ENCODE results near the gene EFCAB6. TPM values are rescaled to one million over a fixed set of nuclear protein-coding genes. Genes with fewer than 3 reads are reported as not detected.
A peak's percentile ranks its signal among the peaks of the same experiment; 100 is the strongest.

Gene EFCAB6
- polyA plus RNA-seq, 1 donor from 2014 or later, result not detected

DNA sequence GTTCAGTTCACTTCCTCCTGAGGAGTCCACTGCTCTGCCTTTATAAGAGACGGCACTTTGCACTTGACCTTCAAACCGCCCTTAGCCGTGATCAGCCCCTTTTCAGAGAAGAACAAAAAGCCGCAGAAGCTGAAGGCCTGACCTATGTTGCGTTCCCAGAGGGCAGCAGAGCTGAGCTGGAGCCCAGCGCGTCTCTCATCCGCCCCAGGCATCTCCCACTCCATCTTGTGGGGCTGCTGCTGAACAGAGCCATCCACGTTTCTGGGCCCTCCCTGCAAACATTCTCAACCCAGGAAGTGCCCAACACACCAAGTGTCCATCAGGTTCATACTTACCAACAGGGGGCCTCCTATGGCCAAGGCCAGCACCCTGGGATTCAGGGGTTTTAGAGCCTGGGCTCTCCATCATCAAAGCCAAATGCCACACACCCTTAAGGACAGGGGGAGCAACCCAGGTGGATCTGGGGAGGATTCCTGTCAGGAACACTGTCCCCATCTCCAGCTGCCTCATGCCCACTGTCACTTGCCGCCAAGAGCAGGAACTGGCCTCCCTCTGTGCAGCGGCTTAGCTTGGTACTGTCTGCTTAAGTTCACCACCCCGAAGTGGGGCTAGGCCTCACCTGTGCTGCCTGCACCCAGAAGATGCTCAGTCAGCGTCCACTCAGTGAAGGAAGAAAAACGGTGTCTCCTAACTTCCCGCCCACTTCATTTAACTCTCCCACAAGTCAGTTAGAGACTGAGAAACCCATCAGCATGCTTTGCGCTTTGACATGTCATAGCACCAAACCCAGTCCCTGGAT is 16.0 kb upstream of the EFCAB6 start:
- H3K9me3 Mint-ChIP-seq, result no peaks in the 10 kb centered on the region

DNA sequence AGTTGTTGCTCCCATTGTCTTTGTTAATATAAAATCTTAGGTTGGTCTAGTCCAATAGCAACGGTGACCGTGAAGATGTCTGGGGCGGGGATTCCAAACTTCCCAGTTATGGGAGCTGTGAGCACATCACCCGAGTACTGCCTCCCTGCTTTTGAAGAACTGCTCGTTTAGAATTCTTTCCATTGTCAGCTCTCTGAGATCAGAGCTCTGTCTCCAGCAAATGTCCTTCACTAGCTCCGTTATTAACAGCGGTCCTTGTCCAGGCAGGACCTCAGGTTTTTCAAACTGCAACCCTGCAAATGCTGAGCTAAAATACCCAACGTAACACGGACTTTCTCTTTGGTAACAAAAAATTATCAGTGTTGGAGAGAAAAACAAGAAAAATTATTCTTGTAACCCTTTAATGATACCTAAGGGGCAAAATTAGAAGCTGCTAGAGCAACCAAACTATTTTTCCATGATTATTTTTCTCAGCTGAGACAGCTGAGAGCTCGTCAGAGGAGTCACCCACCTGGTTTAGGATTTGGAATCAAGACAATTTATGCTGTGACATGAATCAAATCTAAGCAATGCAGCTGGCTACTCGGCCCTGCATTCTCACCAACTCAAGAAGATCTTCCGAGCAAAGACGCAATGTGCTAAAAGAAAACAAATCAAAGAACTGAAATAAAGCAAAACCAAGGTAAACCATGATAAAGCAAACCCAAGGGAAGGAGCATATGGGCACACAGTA is 15.1 kb upstream of the EFCAB6 start:
- Mint-ChIP-seq H3K9me3 (no peaks in the 10 kb centered on the region), H3K27me3 (peaks cover 15% of the 10 kb centered on the region), H3K27ac (no peak overlapping the region), H3K4me1 (no peaks in the 10 kb centered on the region), H3K36me3 (no peaks in the 10 kb centered on the region), H3K4me3 (no peak overlapping the region)

More for the DNA sequence above, 16.0 kb upstream of the EFCAB6 start:
- Mint-ChIP-seq H3K27me3 (peaks cover 13% of the 10 kb centered on the region), H3K27ac (no peak overlapping the region), H3K36me3 (no peaks in the 10 kb centered on the region), H3K4me3 (no peak overlapping the region), H3K4me1 (no peaks in the 10 kb centered on the region)

GRCh38 chr22:43826142-43827002 is 14.3 kb upstream of the EFCAB6 start:
- Mint-ChIP-seq H3K27me3 (peaks cover 18% of the 10 kb centered on the region), H3K4me3 (no peak overlapping the region), H3K27ac (no peak overlapping the region), H3K4me1 (no peaks in the 10 kb centered on the region), H3K36me3 (no peaks in the 10 kb centered on the region), H3K9me3 (no peaks in the 10 kb centered on the region)

DNA sequence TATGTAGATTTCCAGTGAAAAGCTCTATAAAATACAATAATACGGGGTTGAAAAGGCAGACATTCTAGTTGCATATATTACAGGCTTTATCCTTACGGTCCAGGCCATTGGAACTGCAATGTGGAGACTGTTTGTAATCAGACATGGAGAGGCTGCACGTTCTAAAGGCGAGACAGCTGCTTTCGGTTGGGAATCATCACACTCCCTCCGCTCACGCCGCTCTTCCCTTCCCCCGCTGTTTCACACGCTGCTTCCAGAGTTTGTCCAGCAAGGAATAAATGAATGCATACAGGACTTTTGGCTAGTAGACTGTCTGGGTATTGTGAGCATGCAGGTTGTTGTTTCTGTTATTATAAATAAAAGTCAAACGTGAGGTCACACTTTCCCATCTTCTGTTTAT is 13.5 kb upstream of the EFCAB6 start:
- Mint-ChIP-seq H3K4me1 (no peaks in the 10 kb centered on the region), H3K9me3 (no peaks in the 10 kb centered on the region)

DNA sequence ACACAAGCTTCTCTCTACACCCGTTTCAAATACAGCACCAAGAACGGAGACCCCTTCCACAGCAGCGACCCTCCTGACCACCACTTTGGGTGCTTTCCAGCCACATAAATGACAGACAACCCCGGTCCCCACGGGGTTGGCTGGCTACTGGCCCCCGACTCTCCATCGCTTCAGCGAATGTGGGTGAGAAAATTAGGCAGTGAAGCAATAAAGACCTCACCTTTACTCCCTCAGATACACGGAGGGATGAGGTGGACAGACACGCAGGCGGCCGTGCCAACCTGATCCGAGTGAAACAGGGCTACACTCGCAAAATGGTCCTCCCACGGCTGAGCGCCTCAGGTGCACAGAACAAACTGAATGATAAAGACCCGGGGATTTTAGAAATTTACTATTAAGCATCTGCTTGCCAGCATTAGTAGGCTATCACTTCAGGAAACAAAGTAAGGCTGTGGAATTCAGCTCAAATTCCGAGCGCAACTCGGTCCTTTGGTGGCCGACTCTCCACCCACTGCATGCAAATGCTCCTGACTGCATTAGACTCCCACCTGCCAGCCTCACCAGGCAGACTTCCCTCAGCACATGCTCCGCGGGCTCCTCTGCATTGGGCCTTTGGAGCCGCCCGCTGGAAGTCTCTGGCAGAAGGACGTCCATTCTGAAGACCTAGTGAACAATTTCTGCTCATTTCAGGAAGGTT is 12.8 kb upstream of the EFCAB6 start:
- no peak overlapping the region for H3K4me3 Mint-ChIP-seq
- peaks cover 25% of the 10 kb centered on the region for H3K27me3 Mint-ChIP-seq
- no peak overlapping the region for H3K27ac Mint-ChIP-seq

More for the DNA sequence above, 13.5 kb upstream of the EFCAB6 start:
- no peak overlapping the region for H3K27ac Mint-ChIP-seq
- H3K27me3 Mint-ChIP-seq, result peaks cover 24% of the 10 kb centered on the region
- no peaks in the 10 kb centered on the region for H3K36me3 Mint-ChIP-seq
- no peak overlapping the region for H3K4me3 Mint-ChIP-seq

GRCh38 chr22:43823911-43824665 is 12.0 kb upstream of the EFCAB6 start:
- Mint-ChIP-seq H3K4me1 (no peaks in the 10 kb centered on the region), H3K27me3 (peaks cover 27% of the 10 kb centered on the region), H3K9me3 (no peaks in the 10 kb centered on the region), H3K4me3 (no peak overlapping the region), H3K27ac (no peak overlapping the region), H3K36me3 (no peaks in the 10 kb centered on the region)

More for the DNA sequence above, 12.8 kb upstream of the EFCAB6 start:
- Mint-ChIP-seq H3K9me3 (no peaks in the 10 kb centered on the region), H3K36me3 (no peaks in the 10 kb centered on the region), H3K4me1 (no peaks in the 10 kb centered on the region)

DNA sequence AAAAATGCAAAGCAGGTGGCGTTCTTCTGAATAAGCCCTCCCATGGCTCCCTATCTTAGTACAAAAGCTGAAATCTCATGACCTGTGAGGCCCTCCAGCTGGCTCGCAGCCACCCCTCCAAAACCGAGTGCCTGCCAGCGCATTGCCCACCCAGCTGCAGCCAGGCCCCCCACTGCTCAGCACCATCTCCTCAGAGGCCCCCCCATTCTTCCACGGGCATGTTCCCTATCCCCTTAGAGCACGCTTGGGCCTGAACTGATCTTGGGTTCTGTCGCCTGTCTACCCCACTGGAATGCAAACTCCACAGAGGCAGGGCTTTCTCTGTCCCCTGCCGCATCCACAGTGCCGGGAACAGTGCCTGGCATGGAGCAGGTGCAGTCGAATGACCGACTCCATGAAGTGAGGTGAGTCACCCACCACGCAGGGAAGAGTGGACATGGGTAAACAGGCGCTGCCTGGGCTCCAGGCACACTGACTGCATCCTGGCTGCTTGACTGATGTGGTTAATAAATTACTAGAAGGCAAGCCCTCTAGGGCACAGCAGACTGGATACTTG is 11.3 kb upstream of the EFCAB6 start:
- Mint-ChIP-seq H3K27me3 (peaks cover 27% of the 10 kb centered on the region), H3K4me1 (no peaks in the 10 kb centered on the region), H3K36me3 (no peaks in the 10 kb centered on the region), H3K4me3 (no peak overlapping the region), H3K27ac (peak overlapping the region in 1 of 3 donors; percentile 28), H3K9me3 (no peaks in the 10 kb centered on the region)

GRCh38 chr22:43821606-43822425 is 9.7 kb upstream of the EFCAB6 start:
- Mint-ChIP-seq H3K4me1 (no peaks in the 10 kb centered on the region), H3K4me3 (peak overlapping the region in 1 of 4 donors; percentile 36), H3K36me3 (no peaks in the 10 kb centered on the region), H3K9me3 (no peaks in the 10 kb centered on the region), H3K27me3 (peaks cover 26% of the 10 kb centered on the region), H3K27ac (no peak overlapping the region)

- no peaks in the 10 kb centered on the region for H3K36me3 Mint-ChIP-seq
- H3K4me3 Mint-ChIP-seq, result no peak overlapping the region
- no peaks in the 10 kb centered on the region for H3K9me3 Mint-ChIP-seq
- H3K27ac Mint-ChIP-seq, result no peak overlapping the region
- no peaks in the 10 kb centered on the region for H3K4me1 Mint-ChIP-seq
- peaks cover 26% of the 10 kb centered on the region for H3K27me3 Mint-ChIP-seq
Observed at GRCh38 chr22:43820651-43821305, 8.7 kb upstream of the EFCAB6 start.

GRCh38 chr22:43819931-43820640 is 8.0 kb upstream of the EFCAB6 start:
- H3K4me3 Mint-ChIP-seq, result no peak overlapping the region
- no peaks in the 10 kb centered on the region for H3K9me3 Mint-ChIP-seq
- H3K27me3 Mint-ChIP-seq, result peaks cover 23% of the 10 kb centered on the region

DNA sequence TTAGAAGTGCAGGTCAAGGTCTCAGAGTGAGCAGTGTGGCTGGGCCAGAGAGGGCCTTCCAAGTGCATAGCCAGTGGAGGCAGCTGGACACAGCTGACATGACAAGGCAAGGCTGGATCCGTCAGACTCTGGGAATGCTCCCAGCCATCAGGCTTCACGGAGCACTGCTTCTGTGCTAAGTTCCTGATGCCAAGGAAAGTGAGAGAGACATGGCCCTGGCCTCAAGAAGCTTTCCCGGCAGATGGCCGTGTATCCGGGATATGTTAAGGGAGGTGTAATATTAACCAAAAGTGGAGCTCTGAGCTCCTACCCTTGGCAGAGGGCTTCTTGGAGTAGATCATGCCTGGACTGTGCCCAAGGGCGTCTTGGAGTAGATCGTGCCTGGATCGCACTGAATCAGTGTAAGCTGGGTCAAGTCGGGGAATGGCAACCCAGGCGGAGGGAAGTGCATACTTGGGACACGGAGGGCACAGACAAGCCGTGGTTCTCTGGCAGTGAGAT is 7.4 kb upstream of the EFCAB6 start:
- Mint-ChIP-seq H3K9me3 (no peaks in the 10 kb centered on the region), H3K36me3 (peaks cover 4% of the 10 kb centered on the region), H3K4me3 (no peak overlapping the region), H3K27me3 (peaks cover 20% of the 10 kb centered on the region), H3K27ac (peak overlapping the region in 2 of 3 donors; percentile 53 to 56), H3K4me1 (no peaks in the 10 kb centered on the region)

More at GRCh38 chr22:43819931-43820640, 8.0 kb upstream of the EFCAB6 start:
- Mint-ChIP-seq H3K27ac (no peak overlapping the region), H3K4me1 (no peaks in the 10 kb centered on the region), H3K36me3 (peaks cover under 1% of the 10 kb centered on the region)

DNA sequence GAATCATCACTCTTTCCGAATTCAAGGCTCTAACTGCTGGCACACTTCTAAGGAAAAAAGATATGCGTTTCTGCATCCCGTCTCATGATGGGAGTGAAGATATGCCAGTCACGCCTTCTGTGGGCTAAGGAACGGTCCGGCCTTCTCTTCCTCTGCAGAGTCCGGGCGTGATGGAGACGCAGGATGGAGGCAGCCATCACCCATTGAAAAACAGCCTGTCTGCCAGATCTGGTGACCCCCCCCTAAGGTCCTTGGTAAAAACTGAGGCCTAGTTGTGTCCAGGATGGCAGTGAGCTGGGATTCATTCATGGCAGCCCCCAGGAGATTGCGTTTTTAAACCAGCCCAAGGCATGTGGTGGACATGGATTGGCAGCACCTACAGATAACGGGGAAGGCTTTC is 6.9 kb upstream of the EFCAB6 start:
- Mint-ChIP-seq H3K9me3 (no peaks in the 10 kb centered on the region), H3K4me1 (peaks cover 0 to 1% (median 1%) of the 10 kb centered on the region in 3 donors), H3K27ac (peak overlapping the region in 1 of 3 donors; percentile 53), H3K36me3 (peaks cover 4% of the 10 kb centered on the region), H3K27me3 (peaks cover 17% of the 10 kb centered on the region), H3K4me3 (no peak overlapping the region)

Measured in IgD-negative memory B cell (primary cell).